Karpas-422 (cell line): Measurements from ENCODE around the gene CLMP. TPM values are rescaled to one million over a fixed set of nuclear protein-coding genes. Genes with fewer than 3 reads are reported as not detected.

ENCODE experiments used
- DNase-seq: peaks from one replicate; pipeline ENCODE4 v3.0.0-alpha.2; 2015
- H2AFZ ChIP-seq: fragments of 200-600 bp; sonication (generic); 2 replicates; pipeline ENCODE4 v1.6.1; 2014; ENCODE audit warnings: antibody characterized with exemption, low read length, mixed read lengths
- H3K27ac ChIP-seq: fragments of 200-600 bp; sonication (generic); 2 replicates; pipeline ENCODE4 v1.5.1; 2014; ENCODE audit warnings: mild to moderate bottlenecking, low read length, moderate library complexity
- H3K27me3 ChIP-seq: fragments of 200-600 bp; sonication (generic); 2 replicates; pipeline ENCODE4 v1.6.1; 2014; ENCODE audit warnings: low read length, mixed read lengths
- H3K36me3 ChIP-seq: fragments of 200-600 bp; sonication (generic); 2 replicates; pipeline ENCODE4 v1.6.1; 2014; ENCODE audit warnings: low read length, mixed read lengths; ENCODE audit not compliant: insufficient read depth
- H3K4me1 ChIP-seq: fragments of 200-600 bp; sonication (generic); 2 replicates; pipeline ENCODE4 v1.6.1; 2014; ENCODE audit warnings: mild to moderate bottlenecking, low read length, mixed read lengths
- H3K4me2 ChIP-seq: fragments of 200-600 bp; sonication (generic); 2 replicates; pipeline ENCODE4 v1.6.1; 2014; ENCODE audit warnings: low read length, low read depth, mild to moderate bottlenecking; ENCODE audit not compliant: poor library complexity, severe bottlenecking
- H3K4me3 ChIP-seq: fragments of 200-600 bp; sonication (generic); 2 replicates; pipeline ENCODE4 v1.5.1; 2014; ENCODE audit warnings: mild to moderate bottlenecking, antibody characterized with exemption, low read length, mixed read lengths
- H3K79me2 ChIP-seq: fragments of 200-600 bp; sonication (generic); 2 replicates; pipeline ENCODE4 v1.6.1; 2014; ENCODE audit warnings: mild to moderate bottlenecking, low read length, mixed read lengths
- H3K9ac ChIP-seq: fragments of 200-600 bp; sonication (generic); 2 replicates; pipeline ENCODE4 v1.6.0; 2014; ENCODE audit warnings: low read length
- H3K9me2 ChIP-seq: fragments of 200-600 bp; sonication (generic), shearing (Covaris generic); replicated peaks from 2 replicates; pipeline ENCODE4 v1.6.0; 2014; ENCODE audit warnings: mild to moderate bottlenecking, low read length, moderate library complexity; ENCODE audit not compliant: insufficient read depth
- H3K9me3 ChIP-seq: fragments of 300-700, 200-600 bp; sonication (generic); 2 replicates; pipeline ENCODE4 v1.6.1; 2014; ENCODE audit warnings: low read length, mixed read lengths
- H4K20me1 ChIP-seq: fragments of 200-600 bp; sonication (generic); 2 replicates; pipeline ENCODE4 v1.6.1; 2014; ENCODE audit warnings: mild to moderate bottlenecking, antibody characterized with exemption, low read length, low read depth; ENCODE audit not compliant: insufficient read depth
- total RNA-seq: library from RNA; depleted of rRNA; stranded (reverse); fragments of >200 nt; shearing (Covaris generic); gene quantifications from 2 replicates; pipeline ENCODE4 v1.2.3, GENCODE V29; 2014; ENCODE audit warnings: low replicate concordance

CLMP gene
- total RNA-seq, 1 experiment from 2014 or later = not detected

GRCh38 chr11:123173856-123174186 is 21.2 kb downstream of the CLMP start:
- no peaks in the 10 kb centered on the region for H3K9me2 ChIP-seq
- no peaks in the 10 kb centered on the region for H3K9me3 ChIP-seq
- no peaks in the 10 kb centered on the region for H4K20me1 ChIP-seq
- no peak overlapping the region for H3K27ac ChIP-seq
- no peak overlapping the region for H3K4me3 ChIP-seq
- no peak overlapping the region for H2AFZ ChIP-seq
- no peak overlapping the region for H3K9ac ChIP-seq
- H3K4me1 ChIP-seq = peaks cover 2% of the 10 kb centered on the region
- H3K36me3 ChIP-seq = no peaks in the 10 kb centered on the region
- DNase-seq = no peak
- no peaks in the 10 kb centered on the region for H3K79me2 ChIP-seq
- no peak overlapping the region for H3K4me2 ChIP-seq
- H3K27me3 ChIP-seq = no peaks in the 10 kb centered on the region

GRCh38 chr11:123173040-123173855 is 21.8 kb downstream of the CLMP start:
- no peaks in the 10 kb centered on the region for H3K36me3 ChIP-seq
- H3K9ac ChIP-seq = no peak overlapping the region
- H3K27ac ChIP-seq = no peak overlapping the region
- no peak overlapping the region for H2AFZ ChIP-seq
- no peaks in the 10 kb centered on the region for H3K9me3 ChIP-seq
- no peaks in the 10 kb centered on the region for H3K9me2 ChIP-seq
- H3K4me2 ChIP-seq = no peak overlapping the region
- H3K27me3 ChIP-seq = no peaks in the 10 kb centered on the region
- H3K79me2 ChIP-seq = no peaks in the 10 kb centered on the region
- H4K20me1 ChIP-seq = no peaks in the 10 kb centered on the region
- DNase-seq = no peak
- H3K4me1 ChIP-seq = peaks cover 5% of the 10 kb centered on the region
- no peak overlapping the region for H3K4me3 ChIP-seq

- H3K79me2 ChIP-seq = no peaks in the 10 kb centered on the region
These were observed 24.1 kb downstream of the CLMP start for GRCh38 chr11:123170929-123171328.

GRCh38 chr11:123169821-123170220 is 25.2 kb downstream of the CLMP start:
- H3K4me1 ChIP-seq = peaks cover 5% of the 10 kb centered on the region
- H3K36me3 ChIP-seq = no peaks in the 10 kb centered on the region

More at GRCh38 chr11:123170929-123171328, 24.1 kb downstream of the CLMP start:
- H4K20me1 ChIP-seq = no peaks in the 10 kb centered on the region
- H3K4me2 ChIP-seq = no peak overlapping the region
- H3K27me3 ChIP-seq = no peaks in the 10 kb centered on the region
- H2AFZ ChIP-seq = no peak overlapping the region
- no peaks in the 10 kb centered on the region for H3K36me3 ChIP-seq
- H3K27ac ChIP-seq = no peak overlapping the region
- no peak overlapping the region for H3K4me3 ChIP-seq
- no peak for DNase-seq
- peaks cover 5% of the 10 kb centered on the region for H3K4me1 ChIP-seq
- H3K9me2 ChIP-seq = no peaks in the 10 kb centered on the region
- H3K9me3 ChIP-seq = no peaks in the 10 kb centered on the region
- no peak overlapping the region for H3K9ac ChIP-seq

GRCh38 chr11:123168955-123169484 is 26.0 kb downstream of the CLMP start:
- Histone ChIP-seq H3K9me3 (no peaks in the 10 kb centered on the region), H3K4me1 (peaks cover 5% of the 10 kb centered on the region), H4K20me1 (no peaks in the 10 kb centered on the region), H3K9ac (no peak overlapping the region), H3K4me2 (no peak overlapping the region), H3K4me3 (no peak overlapping the region), H3K79me2 (no peaks in the 10 kb centered on the region), H2AFZ (no peak overlapping the region), H3K9me2 (no peaks in the 10 kb centered on the region), H3K27me3 (no peaks in the 10 kb centered on the region), H3K36me3 (no peaks in the 10 kb centered on the region), H3K27ac (no peak overlapping the region)
- no peak for DNase-seq

More at GRCh38 chr11:123169821-123170220, 25.2 kb downstream of the CLMP start:
- DNase-seq = no peak
- H3K4me2 ChIP-seq = no peak overlapping the region
- H3K9me3 ChIP-seq = no peaks in the 10 kb centered on the region
- H3K9ac ChIP-seq = no peak overlapping the region
- H3K4me3 ChIP-seq = no peak overlapping the region
- no peaks in the 10 kb centered on the region for H3K79me2 ChIP-seq
- H3K27me3 ChIP-seq = no peaks in the 10 kb centered on the region
- H3K27ac ChIP-seq = no peak overlapping the region
- no peak overlapping the region for H2AFZ ChIP-seq
- no peaks in the 10 kb centered on the region for H3K9me2 ChIP-seq
- H4K20me1 ChIP-seq = no peaks in the 10 kb centered on the region

- H3K27me3 ChIP-seq = no peaks in the 10 kb centered on the region
- DNase-seq = no peak
- no peaks in the 10 kb centered on the region for H3K9me2 ChIP-seq
- no peak overlapping the region for H3K4me2 ChIP-seq
- no peak overlapping the region for H2AFZ ChIP-seq
- H3K79me2 ChIP-seq = no peaks in the 10 kb centered on the region
- H3K4me3 ChIP-seq = no peak overlapping the region
- peaks cover 5% of the 10 kb centered on the region for H3K4me1 ChIP-seq
- H3K27ac ChIP-seq = no peak overlapping the region
- no peaks in the 10 kb centered on the region for H4K20me1 ChIP-seq
- H3K9me3 ChIP-seq = no peaks in the 10 kb centered on the region
- H3K9ac ChIP-seq = no peak overlapping the region
- no peaks in the 10 kb centered on the region for H3K36me3 ChIP-seq
These were observed 26.8 kb downstream of the CLMP start for GRCh38 chr11:123168241-123168640.

GRCh38 chr11:123166071-123166559 is 28.9 kb downstream of the CLMP start:
- Histone ChIP-seq H3K79me2 (no peaks in the 10 kb centered on the region), H3K9me3 (no peaks in the 10 kb centered on the region), H3K4me2 (no peak overlapping the region), H3K9ac (no peak overlapping the region), H3K4me3 (no peak overlapping the region), H3K27me3 (no peaks in the 10 kb centered on the region), H3K4me1 (peaks cover 5% of the 10 kb centered on the region), H3K9me2 (no peaks in the 10 kb centered on the region), H2AFZ (no peak overlapping the region), H3K36me3 (no peaks in the 10 kb centered on the region), H3K27ac (no peak overlapping the region), H4K20me1 (no peaks in the 10 kb centered on the region)
- peak; percentile 57 for DNase-seq

- peaks cover 5% of the 10 kb centered on the region for H3K4me1 ChIP-seq
- no peaks in the 10 kb centered on the region for H3K79me2 ChIP-seq
- H3K36me3 ChIP-seq = no peaks in the 10 kb centered on the region
- no peaks in the 10 kb centered on the region for H3K9me3 ChIP-seq
- H3K27ac ChIP-seq = no peak overlapping the region
- no peaks in the 10 kb centered on the region for H4K20me1 ChIP-seq
- no peak overlapping the region for H3K9ac ChIP-seq
- H3K9me2 ChIP-seq = no peaks in the 10 kb centered on the region
- H2AFZ ChIP-seq = no peak overlapping the region
- H3K4me2 ChIP-seq = no peak overlapping the region
- no peak overlapping the region for H3K4me3 ChIP-seq
- DNase-seq = no peak
- H3K27me3 ChIP-seq = no peaks in the 10 kb centered on the region
These were observed 30.2 kb downstream of the CLMP start for GRCh38 chr11:123164732-123165450.
